Activated naive CD8-positive, alpha-beta T cell treated with anti-CD3 and anti-CD28 coated beads for 36 hours (primary cell): Measurements from ENCODE around the gene NRG3. TPM values are rescaled to one million over a fixed set of nuclear protein-coding genes. Genes with fewer than 3 reads are reported as not detected.

Experiments
- DNase-seq: peaks from one replicate; pipeline ENCODE4 v3.0.0; 2021
- H3K27ac Mint-ChIP-seq: one replicate; pipeline ENCODE4 v1.8.0; 2022; ENCODE audit warnings: mild to moderate bottlenecking, moderate library complexity, mixed read lengths
- H3K27me3 Mint-ChIP-seq: one replicate; pipeline ENCODE4 v1.8.0; 2022; ENCODE audit warnings: mild to moderate bottlenecking, mixed read lengths
- H3K36me3 Mint-ChIP-seq: one replicate; pipeline ENCODE4 v1.8.0; 2021; ENCODE audit warnings: mild to moderate bottlenecking, mixed read lengths
- H3K4me1 Mint-ChIP-seq: one replicate; pipeline ENCODE4 v1.8.0; 2021; ENCODE audit warnings: mixed read lengths
- H3K4me3 Mint-ChIP-seq: one replicate; pipeline ENCODE4 v1.8.0; 2022; ENCODE audit warnings: mild to moderate bottlenecking, moderate library complexity, mixed read lengths
- H3K9me3 Mint-ChIP-seq: one replicate; pipeline ENCODE4 v1.8.0; 2022; ENCODE audit warnings: mixed read lengths
- total RNA-seq, 2 experiments: library from RNA; stranded (reverse); gene quantifications; one replicate each; pipeline ENCODE4 v1.2.3, GENCODE V29; 2021

Gene NRG3
- total RNA-seq, 2 experiments from 2014 or later = not detected

- Mint-ChIP-seq H3K9me3 (no peaks in the 10 kb centered on the region), H3K4me3 (no peak overlapping the region), H3K4me1 (no peaks in the 10 kb centered on the region), H3K27ac (no peak overlapping the region), H3K27me3 (no peaks in the 10 kb centered on the region), H3K36me3 (no peaks in the 10 kb centered on the region)
- no peak for DNase-seq
Measured at GRCh38 chr10:82392533-82392932, 517.5 kb downstream of the NRG3 start.

DNA sequence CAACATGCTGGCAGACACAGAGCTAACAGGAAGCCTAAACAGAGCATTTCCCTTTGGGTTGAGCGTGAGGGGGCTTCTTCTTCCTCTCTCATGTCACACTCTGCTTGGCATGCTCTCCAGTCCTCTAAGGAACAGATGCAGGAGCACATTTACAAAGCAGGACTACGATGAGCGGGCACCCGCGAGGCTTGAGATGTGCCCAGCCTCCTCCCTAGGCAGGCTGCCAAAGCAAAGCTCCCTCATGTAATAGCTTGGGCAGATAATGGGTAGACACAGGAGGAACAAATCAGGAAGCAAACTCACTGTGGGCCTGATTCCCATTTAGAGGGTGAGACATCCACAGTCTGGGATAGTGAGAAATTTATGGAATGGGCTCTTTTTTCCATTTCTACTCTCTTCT lies 519.1 kb downstream of the NRG3 start:
- H3K27ac Mint-ChIP-seq = no peak overlapping the region
- DNase-seq = no peak
- H3K4me3 Mint-ChIP-seq = no peak overlapping the region

DNA sequence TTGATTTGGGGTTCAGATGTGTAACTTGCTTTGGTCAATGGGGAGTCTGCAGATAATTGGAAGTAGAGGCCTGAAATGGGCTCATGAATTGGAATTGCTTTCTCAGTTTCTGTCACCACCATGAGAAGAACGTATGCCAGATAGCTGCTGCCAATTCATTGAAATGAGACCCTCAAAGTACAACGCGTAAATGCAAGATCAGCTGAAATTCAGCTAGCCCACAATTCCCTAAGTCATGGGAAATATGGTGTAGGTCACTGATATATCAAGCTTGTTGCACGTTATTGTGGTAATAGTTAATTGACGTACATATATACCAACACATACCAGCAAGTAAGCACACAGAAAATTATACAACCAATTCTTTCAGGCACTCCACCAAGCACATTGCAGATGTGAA lies 520.0 kb downstream of the NRG3 start:
- Mint-ChIP-seq H3K27me3 (no peaks in the 10 kb centered on the region), H3K27ac (no peak overlapping the region), H3K36me3 (no peaks in the 10 kb centered on the region), H3K4me1 (no peaks in the 10 kb centered on the region), H3K4me3 (no peak overlapping the region), H3K9me3 (no peaks in the 10 kb centered on the region)
- no peak for DNase-seq

More for the DNA sequence above, 519.1 kb downstream of the NRG3 start:
- Mint-ChIP-seq H3K4me1 (no peaks in the 10 kb centered on the region), H3K36me3 (no peaks in the 10 kb centered on the region), H3K9me3 (no peaks in the 10 kb centered on the region), H3K27me3 (no peaks in the 10 kb centered on the region)

GRCh38 chr10:82396886-82397285 lies 521.9 kb downstream of the NRG3 start:
- Mint-ChIP-seq H3K4me3 (no peak overlapping the region), H3K27ac (no peak overlapping the region), H3K36me3 (no peaks in the 10 kb centered on the region), H3K4me1 (no peaks in the 10 kb centered on the region), H3K27me3 (no peaks in the 10 kb centered on the region), H3K9me3 (no peaks in the 10 kb centered on the region)
- no peak for DNase-seq

DNA sequence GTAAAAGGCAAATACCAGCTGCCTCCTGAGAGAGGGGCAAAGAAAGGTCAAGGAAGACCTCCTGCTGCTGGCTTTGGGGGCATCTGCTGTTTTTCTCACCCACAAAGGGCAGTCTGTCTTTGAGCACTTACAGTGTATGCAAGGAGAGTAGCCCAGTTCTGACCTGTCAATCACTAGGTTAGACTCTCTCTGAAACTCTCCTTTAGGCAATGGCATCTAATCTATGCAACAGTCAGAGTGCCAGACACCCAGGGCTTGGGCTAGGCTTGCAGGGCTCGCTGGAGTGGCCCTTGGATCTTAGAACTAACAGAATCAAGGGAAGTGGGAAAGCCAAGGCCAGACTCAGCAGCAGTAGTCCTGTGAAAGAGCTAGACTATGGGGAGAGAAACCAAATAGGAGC lies 522.9 kb downstream of the NRG3 start:
- no peak for DNase-seq
- no peak overlapping the region for H3K4me3 Mint-ChIP-seq
- H3K36me3 Mint-ChIP-seq = no peaks in the 10 kb centered on the region
- no peaks in the 10 kb centered on the region for H3K9me3 Mint-ChIP-seq
- H3K27me3 Mint-ChIP-seq = no peaks in the 10 kb centered on the region
- no peak overlapping the region for H3K27ac Mint-ChIP-seq
- H3K4me1 Mint-ChIP-seq = no peaks in the 10 kb centered on the region

GRCh38 chr10:82399850-82400249 lies 524.9 kb downstream of the NRG3 start:
- no peak overlapping the region for H3K4me3 Mint-ChIP-seq
- H3K9me3 Mint-ChIP-seq = peaks cover under 1% of the 10 kb centered on the region
- no peaks in the 10 kb centered on the region for H3K27me3 Mint-ChIP-seq
- no peaks in the 10 kb centered on the region for H3K4me1 Mint-ChIP-seq
- H3K27ac Mint-ChIP-seq = no peak overlapping the region
- no peaks in the 10 kb centered on the region for H3K36me3 Mint-ChIP-seq
- DNase-seq = no peak

GRCh38 chr10:82400841-82401240 lies 525.8 kb downstream of the NRG3 start:
- H3K4me1 Mint-ChIP-seq = no peaks in the 10 kb centered on the region
- peaks cover 4% of the 10 kb centered on the region for H3K9me3 Mint-ChIP-seq
- H3K36me3 Mint-ChIP-seq = no peaks in the 10 kb centered on the region
- no peaks in the 10 kb centered on the region for H3K27me3 Mint-ChIP-seq
- no peak for DNase-seq
- H3K27ac Mint-ChIP-seq = no peak overlapping the region
- no peak overlapping the region for H3K4me3 Mint-ChIP-seq

- no peaks in the 10 kb centered on the region for H3K4me1 Mint-ChIP-seq
- peaks cover 5% of the 10 kb centered on the region for H3K9me3 Mint-ChIP-seq
- no peak overlapping the region for H3K4me3 Mint-ChIP-seq
- no peaks in the 10 kb centered on the region for H3K36me3 Mint-ChIP-seq
- DNase-seq = no peak
- no peak overlapping the region for H3K27ac Mint-ChIP-seq
- H3K27me3 Mint-ChIP-seq = no peaks in the 10 kb centered on the region
Measured at GRCh38 chr10:82402906-82403401, 528.0 kb downstream of the NRG3 start.

DNA sequence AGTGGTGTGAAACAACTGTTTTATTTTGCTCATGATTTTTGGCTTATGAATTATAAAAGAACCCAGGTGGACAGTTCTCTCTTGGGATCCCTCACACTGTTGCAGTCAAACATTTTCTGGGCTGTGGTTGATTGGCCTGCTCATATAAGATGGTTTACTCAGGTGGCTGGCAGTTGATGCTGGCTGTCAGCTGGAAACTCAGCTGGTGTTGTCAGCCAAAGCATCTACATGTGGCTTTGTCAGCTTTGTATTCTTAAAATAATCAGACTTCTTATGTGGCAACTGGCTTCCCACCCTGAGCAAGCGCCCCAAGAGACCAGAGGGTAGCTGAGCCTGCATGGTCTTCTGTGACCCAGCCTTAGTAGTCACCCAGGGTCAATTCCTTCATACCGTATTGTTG lies 534.7 kb downstream of the NRG3 start:
- Mint-ChIP-seq H3K4me1 (no peaks in the 10 kb centered on the region), H3K4me3 (no peak overlapping the region), H3K27me3 (no peaks in the 10 kb centered on the region), H3K27ac (no peak overlapping the region), H3K36me3 (no peaks in the 10 kb centered on the region), H3K9me3 (peaks cover 5% of the 10 kb centered on the region)
- no peak for DNase-seq

- peaks cover 2% of the 10 kb centered on the region for H3K9me3 Mint-ChIP-seq
- DNase-seq = no peak
- H3K4me3 Mint-ChIP-seq = no peak overlapping the region
- H3K4me1 Mint-ChIP-seq = no peaks in the 10 kb centered on the region
- H3K27me3 Mint-ChIP-seq = no peaks in the 10 kb centered on the region
- H3K27ac Mint-ChIP-seq = no peak overlapping the region
- H3K36me3 Mint-ChIP-seq = no peaks in the 10 kb centered on the region
Measured at GRCh38 chr10:82411416-82411815, 536.4 kb downstream of the NRG3 start.

GRCh38 chr10:82420001-82420400 lies 545.0 kb downstream of the NRG3 start:
- H3K9me3 Mint-ChIP-seq = no peaks in the 10 kb centered on the region

DNA sequence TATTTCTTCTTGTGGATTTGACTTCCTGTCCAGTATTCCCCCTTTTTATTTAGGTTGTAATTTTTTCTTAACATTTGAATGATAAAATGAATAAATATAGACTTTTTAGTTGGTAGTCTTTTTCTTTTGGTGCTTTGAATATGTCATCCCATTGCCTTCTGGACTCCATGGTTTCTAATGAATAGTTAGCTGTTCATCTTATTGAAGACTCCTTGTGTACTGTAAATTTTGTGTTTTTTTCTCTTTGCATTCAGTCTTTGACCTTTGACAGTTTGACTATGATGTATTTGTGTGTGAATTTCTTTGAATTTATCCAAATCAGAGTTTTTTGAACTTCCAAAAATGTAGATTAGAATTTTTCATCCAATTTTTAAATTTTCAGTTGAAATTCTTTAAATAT lies 554.3 kb downstream of the NRG3 start:
- Mint-ChIP-seq H3K4me3 (no peak overlapping the region), H3K27me3 (no peaks in the 10 kb centered on the region), H3K36me3 (peaks cover 1% of the 10 kb centered on the region), H3K27ac (no peak overlapping the region), H3K9me3 (peaks cover 18% of the 10 kb centered on the region), H3K4me1 (no peaks in the 10 kb centered on the region)
- no peak for DNase-seq

More at GRCh38 chr10:82420001-82420400, 545.0 kb downstream of the NRG3 start:
- no peaks in the 10 kb centered on the region for H3K4me1 Mint-ChIP-seq
- no peak overlapping the region for H3K27ac Mint-ChIP-seq
- H3K27me3 Mint-ChIP-seq = no peaks in the 10 kb centered on the region
- no peak overlapping the region for H3K4me3 Mint-ChIP-seq
- no peaks in the 10 kb centered on the region for H3K36me3 Mint-ChIP-seq
- DNase-seq = no peak

- H3K27ac Mint-ChIP-seq = no peak overlapping the region
Measured at GRCh38 chr10:82438277-82438676, 563.3 kb downstream of the NRG3 start.

GRCh38 chr10:82440775-82441174 lies 565.8 kb downstream of the NRG3 start:
- H3K27ac Mint-ChIP-seq = no peak overlapping the region
- H3K9me3 Mint-ChIP-seq = peaks cover 2% of the 10 kb centered on the region
- no peak overlapping the region for H3K4me3 Mint-ChIP-seq
- DNase-seq = no peak
- no peaks in the 10 kb centered on the region for H3K4me1 Mint-ChIP-seq
- no peaks in the 10 kb centered on the region for H3K27me3 Mint-ChIP-seq
- no peaks in the 10 kb centered on the region for H3K36me3 Mint-ChIP-seq

More at GRCh38 chr10:82438277-82438676, 563.3 kb downstream of the NRG3 start:
- no peaks in the 10 kb centered on the region for H3K36me3 Mint-ChIP-seq
- H3K27me3 Mint-ChIP-seq = no peaks in the 10 kb centered on the region
- H3K9me3 Mint-ChIP-seq = peaks cover 4% of the 10 kb centered on the region
- DNase-seq = no peak
- H3K4me3 Mint-ChIP-seq = no peak overlapping the region
- no peaks in the 10 kb centered on the region for H3K4me1 Mint-ChIP-seq

- Mint-ChIP-seq H3K36me3 (no peaks in the 10 kb centered on the region), H3K27me3 (no peaks in the 10 kb centered on the region), H3K4me1 (no peaks in the 10 kb centered on the region), H3K27ac (no peak overlapping the region), H3K9me3 (no peaks in the 10 kb centered on the region), H3K4me3 (no peak overlapping the region)
- no peak for DNase-seq
Measured at GRCh38 chr10:82452046-82452445, 577.1 kb downstream of the NRG3 start.

DNA sequence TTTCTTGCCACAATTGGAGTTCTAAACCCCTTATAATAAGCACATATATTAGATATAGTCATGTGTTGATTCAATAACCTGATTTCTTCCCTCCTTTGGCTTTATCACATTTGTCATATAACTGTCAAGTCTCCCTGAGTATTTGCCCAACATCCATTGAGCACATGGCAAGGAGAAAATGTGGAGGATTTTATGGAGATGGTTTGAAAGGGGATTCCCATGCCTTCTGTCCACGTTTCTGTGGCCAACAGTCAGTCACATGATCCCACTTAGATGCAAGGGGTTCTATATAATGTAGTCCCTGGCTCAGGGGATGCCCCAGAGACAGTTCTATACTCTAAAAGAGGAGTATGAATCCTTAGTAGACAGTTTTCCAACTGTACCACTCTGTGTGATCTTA lies 577.7 kb downstream of the NRG3 start:
- no peaks in the 10 kb centered on the region for H3K4me1 Mint-ChIP-seq
- no peak for DNase-seq
- H3K36me3 Mint-ChIP-seq = no peaks in the 10 kb centered on the region
- H3K9me3 Mint-ChIP-seq = no peaks in the 10 kb centered on the region
- no peaks in the 10 kb centered on the region for H3K27me3 Mint-ChIP-seq
- H3K4me3 Mint-ChIP-seq = no peak overlapping the region
- no peak overlapping the region for H3K27ac Mint-ChIP-seq
